Subcutaneous abdominal adipose tissue (tissue), 5 donors: ENCODE measurements around the gene ITGB1.
"Not testable (repeated sequence)": the region's sequence is repeated elsewhere in the genome, so short reads cannot be mapped to it uniquely, and the experiment has no call there.

Source experiments
- H3K27ac ChIP-seq: one replicate; pipeline ENCODE4 v1.7.0; 2013; ENCODE audit warnings: low read depth, mild to moderate bottlenecking, inconsistent platforms, low read length, moderate library complexity
- H3K27me3 ChIP-seq, 5 donors: one replicate each; pipeline ENCODE4 v1.7.0; 2013; ENCODE audit warnings: low read length in 5 of 5, inconsistent platforms in 1 of 5; ENCODE audit not compliant: control insufficient read depth in 5 of 5, insufficient read depth in 4 of 5
- H3K36me3 ChIP-seq, 5 donors: one replicate each; pipeline ENCODE4 v1.7.0; 2013; ENCODE audit warnings: low read length in 5 of 5; ENCODE audit not compliant: control insufficient read depth in 5 of 5, insufficient read depth in 5 of 5
- H3K4me1 ChIP-seq, 5 donors: one replicate each; pipeline ENCODE4 v1.7.0; 2013; ENCODE audit warnings: low read length in 5 of 5, mild to moderate bottlenecking in 3 of 5, moderate library complexity in 1 of 5; ENCODE audit not compliant: control insufficient read depth in 5 of 5, insufficient read depth in 5 of 5
- H3K4me3 ChIP-seq, 5 donors: one replicate each; pipeline ENCODE4 v1.7.0; 2013; ENCODE audit warnings: low read length in 5 of 5, low read depth in 1 of 5
- H3K9ac ChIP-seq, 5 donors: one replicate each; pipeline ENCODE4 v1.7.0; 2013; ENCODE audit warnings: low read length in 5 of 5, mild to moderate bottlenecking in 4 of 5, moderate library complexity in 3 of 5
- H3K9me3 ChIP-seq, 5 donors: one replicate each; pipeline ENCODE4 v1.7.0; 2013; ENCODE audit warnings: low read length in 5 of 5; ENCODE audit not compliant: control insufficient read depth in 5 of 5
- donor health status: healthy.
- donor health status: healthy.
- donor health status: healthy.
- donor health status: healthy.
- donor health status: healthy.

ITGB1 gene

GRCh38 chr10:32895200-32895968 is 62.6 kb downstream of the ITGB1 start:
- H3K27me3 ChIP-seq, H3K9ac ChIP-seq, H3K27ac ChIP-seq, H3K4me3 ChIP-seq, H3K9me3 ChIP-seq, H3K4me1 ChIP-seq: not testable (repeated sequence)
- peaks cover 21 to 43% (median 31%) of the 10 kb centered on the region in 5 donors for H3K36me3 ChIP-seq

- Histone ChIP-seq H3K36me3 (peaks cover 18 to 34% (median 31%) of the 10 kb centered on the region in 5 donors), H3K4me1 (no peaks in the 10 kb centered on the region), H3K27me3 (no peaks in the 10 kb centered on the region), H3K4me3 (no peak overlapping the region), H3K9me3 (no peaks in the 10 kb centered on the region), H3K9ac (no peak overlapping the region), H3K27ac (no peak overlapping the region)
These were observed 63.9 kb downstream of the ITGB1 start for GRCh38 chr10:32893916-32894664.

DNA sequence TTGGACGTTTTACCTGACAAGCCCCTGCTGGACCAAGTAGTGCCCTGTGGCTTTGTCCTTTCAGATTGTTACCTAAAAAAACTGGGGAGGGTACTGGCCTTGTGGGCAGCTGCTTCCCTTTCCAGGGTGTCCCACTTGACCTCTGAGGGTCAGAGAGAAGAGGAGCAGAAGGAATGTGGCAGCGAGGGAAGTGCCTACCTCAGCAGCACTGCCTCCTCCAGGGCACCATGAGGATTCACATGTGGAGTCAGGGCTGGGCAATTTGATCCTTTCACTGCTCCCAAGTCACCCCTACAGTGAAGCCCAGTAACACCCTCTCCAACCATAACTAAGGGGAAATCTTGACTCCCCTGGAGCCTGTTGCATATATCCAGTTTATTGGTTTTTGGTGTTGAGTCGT is 64.6 kb downstream of the ITGB1 start:
- H3K27ac ChIP-seq, result no peak overlapping the region

GRCh38 chr10:32891261-32891660 is 66.8 kb downstream of the ITGB1 start:
- peaks cover 3 to 9% (median 7%) of the 10 kb centered on the region in 5 donors for H3K36me3 ChIP-seq
- no peak overlapping the region for H3K4me3 ChIP-seq

More for the DNA sequence above, 64.6 kb downstream of the ITGB1 start:
- no peak overlapping the region for H3K9ac ChIP-seq
- H3K9me3 ChIP-seq, result no peaks in the 10 kb centered on the region
- H3K4me1 ChIP-seq, result no peaks in the 10 kb centered on the region
- H3K36me3 ChIP-seq, result peaks cover 15 to 28% (median 27%) of the 10 kb centered on the region in 5 donors
- no peak overlapping the region for H3K4me3 ChIP-seq
- H3K27me3 ChIP-seq, result no peaks in the 10 kb centered on the region

GRCh38 chr10:32890444-32890843 is 67.6 kb downstream of the ITGB1 start:
- Histone ChIP-seq H3K27me3 (no peaks in the 10 kb centered on the region), H3K4me3 (no peak overlapping the region), H3K9me3 (no peaks in the 10 kb centered on the region), H3K4me1 (no peaks in the 10 kb centered on the region), H3K27ac (no peak overlapping the region), H3K36me3 (peaks cover under 1 to 4% (median 2%) of the 10 kb centered on the region in 5 donors), H3K9ac (no peak overlapping the region)

More at GRCh38 chr10:32891261-32891660, 66.8 kb downstream of the ITGB1 start:
- H3K27ac ChIP-seq, result no peak overlapping the region
- no peak overlapping the region for H3K9ac ChIP-seq
- no peaks in the 10 kb centered on the region for H3K27me3 ChIP-seq
- no peaks in the 10 kb centered on the region for H3K9me3 ChIP-seq
- no peaks in the 10 kb centered on the region for H3K4me1 ChIP-seq

DNA sequence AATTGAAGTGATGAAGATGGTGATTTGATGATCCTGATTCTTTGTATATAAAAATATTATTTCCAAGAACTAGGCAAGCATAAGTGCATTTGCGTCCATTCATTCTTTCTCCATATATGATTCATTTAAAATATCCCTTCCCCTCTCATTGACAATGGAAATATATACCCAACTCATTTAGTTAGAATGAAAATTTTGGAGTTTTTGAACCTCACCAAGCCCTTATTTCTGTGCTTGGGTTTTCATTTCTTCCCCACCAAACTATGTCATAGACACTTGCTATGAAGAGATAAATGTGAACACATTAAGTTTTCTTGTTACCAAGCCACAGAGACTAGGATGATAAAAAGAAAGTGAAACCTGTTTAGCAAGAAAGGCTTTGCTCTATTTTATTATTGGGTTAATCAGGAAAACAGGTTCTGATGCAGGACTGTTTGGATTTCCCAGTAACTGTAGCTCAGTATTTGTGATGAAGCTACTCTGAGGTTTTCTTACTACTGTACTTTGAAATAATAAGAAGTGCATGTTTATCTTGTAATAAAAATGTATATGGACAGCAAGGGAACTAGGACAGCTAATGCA is 68.3 kb downstream of the ITGB1 start:
- H3K9me3 ChIP-seq, result no peaks in the 10 kb centered on the region
- H3K9ac ChIP-seq, result no peak overlapping the region
- no peaks in the 10 kb centered on the region for H3K27me3 ChIP-seq
- H3K4me1 ChIP-seq, result no peaks in the 10 kb centered on the region
- no peak overlapping the region for H3K27ac ChIP-seq
- H3K4me3 ChIP-seq, result no peak overlapping the region
- peaks cover 0 to 3% (median 0%) of the 10 kb centered on the region in 5 donors for H3K36me3 ChIP-seq

DNA sequence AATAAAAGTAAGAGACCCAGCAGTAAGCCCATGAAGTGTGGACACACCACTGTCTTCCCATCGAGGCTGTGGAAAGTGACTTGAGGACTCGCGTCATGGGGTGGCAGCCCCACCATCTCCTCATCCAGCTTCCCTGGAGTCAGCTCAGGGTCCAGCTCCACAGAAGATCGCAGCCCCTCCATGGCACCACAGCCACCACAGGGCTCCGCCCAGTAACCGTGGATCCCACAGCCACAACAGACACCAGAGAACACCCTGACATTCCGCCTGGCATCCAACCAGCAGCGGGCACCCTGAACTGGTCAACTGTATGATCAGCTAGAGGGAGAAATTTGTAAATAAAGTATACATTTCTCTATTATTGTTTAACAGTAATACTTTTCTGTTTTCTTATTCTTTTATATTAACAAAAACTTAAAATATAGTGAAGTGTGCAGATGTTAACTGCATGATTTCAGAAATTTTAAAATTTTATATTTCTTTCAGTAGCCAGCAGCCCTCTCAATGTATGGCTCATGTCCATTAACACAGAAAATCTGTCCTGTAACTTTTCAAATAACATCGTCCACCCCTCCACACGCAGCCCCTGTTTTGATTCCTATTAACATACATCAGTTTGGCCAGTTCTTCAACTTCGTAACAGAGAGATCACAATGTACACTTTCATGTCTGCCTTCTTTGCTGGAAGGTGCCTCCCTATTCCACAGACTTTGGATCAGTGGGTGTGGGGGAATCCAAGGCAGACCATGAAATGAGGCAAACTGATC is 69.7 kb downstream of the ITGB1 start:
- Histone ChIP-seq H3K4me1 (no peaks in the 10 kb centered on the region), H3K36me3 (peaks cover 0 to 3% (median 0%) of the 10 kb centered on the region in 5 donors), H3K27ac (no peak overlapping the region), H3K4me3 (no peak overlapping the region), H3K9ac (no peak overlapping the region), H3K9me3 (no peaks in the 10 kb centered on the region), H3K27me3 (no peaks in the 10 kb centered on the region)

GRCh38 chr10:32887481-32887880 is 70.5 kb downstream of the ITGB1 start:
- Histone ChIP-seq H3K9me3 (no peaks in the 10 kb centered on the region), H3K9ac (no peak overlapping the region), H3K4me3 (no peak overlapping the region), H3K36me3 (peaks cover 0 to 3% (median 0%) of the 10 kb centered on the region in 5 donors), H3K4me1 (no peaks in the 10 kb centered on the region), H3K27me3 (no peaks in the 10 kb centered on the region), H3K27ac (no peak overlapping the region)

DNA sequence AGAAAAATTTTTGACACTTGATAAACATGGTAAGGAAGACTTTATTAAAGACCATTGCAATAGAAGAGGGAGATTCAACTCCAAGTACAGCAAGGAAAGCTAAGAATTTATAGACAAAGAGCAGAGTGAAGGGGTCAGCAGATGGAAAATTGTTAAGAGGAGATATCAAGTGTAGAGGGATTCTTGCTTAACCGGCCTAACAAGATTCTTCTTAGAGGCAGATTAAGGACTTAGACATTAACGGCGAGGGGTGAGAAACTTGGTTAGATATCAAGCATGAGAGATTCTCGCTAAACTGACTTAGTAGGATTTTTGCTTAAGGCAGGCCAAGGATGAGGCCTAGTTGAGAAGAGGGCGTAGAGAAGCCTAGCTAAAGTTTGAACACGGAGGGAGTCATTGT is 76.0 kb downstream of the ITGB1 start:
- Histone ChIP-seq H3K4me1 (no peaks in the 10 kb centered on the region), H3K4me3 (no peak overlapping the region), H3K36me3 (no peaks in the 10 kb centered on the region), H3K27me3 (no peaks in the 10 kb centered on the region), H3K9ac (no peak overlapping the region), H3K9me3 (no peaks in the 10 kb centered on the region), H3K27ac (no peak overlapping the region)
